K562 (cell line): ENCODE results near the gene SCGB1C2. TPM values are rescaled to one million over a fixed set of nuclear protein-coding genes. Genes with fewer than 3 reads are reported as not detected.

Experiments
- ATAC-seq: fragments of 200-7000 bp; cut with Tn5 transposase; 3 replicates; pipeline ENCODE4 v1.9.1; 2020; ENCODE audit warnings: moderate library complexity
- BruUV-seq: library from RNA; stranded (reverse); fragments of 400-500 nt; replicated peaks from 2 replicates; lab custom pipeline; 2021; lab: Mats Ljungman, UMichigan
- CTCF ChIA-PET: fragments of 300-600 bp; formaldehyde crosslinking; extraction: SDS; loops from one replicate; lab custom pipeline; 2021; ENCODE audit warnings: low intra/inter-chr PET ratio; lab: Yijun Ruan, JAX
- POLR2A ChIA-PET: fragments of 300-600, 350-650 bp; sonication (Branson Sonifier 250); formaldehyde crosslinking; extraction: SDS; loops from one replicate; lab custom pipeline; 2021; ENCODE audit warnings: antibody characterized with exemption, inconsistent platforms; lab: Yijun Ruan, JAX
- DNase-seq, 4 experiments: peaks; one replicate each; pipeline versions ENCODE4 v3.0.0 to v3.0.0-alpha.2; 2011 to 2018; ENCODE audit warnings: low spot score in 3 of 4, mixed read lengths in 3 of 4; ENCODE audit errors: extremely low read depth in 1 of 4
- FAIRE-seq: peaks from 2 replicates; lab custom pipeline; 2011; peaks lifted over from hg19 to GRCh38; lab: Jason Lieb, UNC
- H2AFZ ChIP-seq: 2 replicates; pipeline ENCODE4 v1.6.0; 2011; ENCODE audit warnings: low read depth, low read length, control low read depth, inconsistent platforms
- H3K27ac ChIP-seq: fragments of 200-600 bp; 3 replicates; pipeline ENCODE4 v1.8.0; 2011; ENCODE audit warnings: low read depth, mild to moderate bottlenecking, control low read depth, inconsistent platforms, low read length, moderate library complexity, mixed read lengths; ENCODE audit errors: extremely low read depth
- H3K27me3 ChIP-seq, 2 experiments: fragments of 300-600 bp in 1 of 2; 2 replicates in 1 of 2; 3 replicates in 1 of 2; pipeline versions ENCODE4 v1.6.0 to v1.8.0; 2011; ENCODE audit warnings: inconsistent platforms in 2 of 2, low read length in 2 of 2, mild to moderate bottlenecking in 1 of 2, mixed read lengths in 1 of 2, moderate library complexity in 1 of 2; ENCODE audit not compliant: control insufficient read depth in 2 of 2, insufficient read depth in 2 of 2
- H3K36me3 ChIP-seq: fragments of 300-600 bp; 3 replicates; pipeline ENCODE4 v1.8.0; 2011; ENCODE audit warnings: mild to moderate bottlenecking, low read length, inconsistent platforms; ENCODE audit not compliant: control insufficient read depth, insufficient read depth
- H3K4me1 ChIP-seq, 2 experiments: fragments of 200-600 bp in 1 of 2; replicated peaks in 1 of 2; 2 replicates in 1 of 2; 3 replicates in 1 of 2; pipeline versions ENCODE4 v1.5.1 to v1.8.0; 2011; ENCODE audit warnings: inconsistent platforms in 2 of 2, low read length in 2 of 2, mild to moderate bottlenecking in 1 of 2, mixed read lengths in 1 of 2, moderate library complexity in 1 of 2; ENCODE audit not compliant: control insufficient read depth in 2 of 2, insufficient read depth in 2 of 2
- H3K4me2 ChIP-seq: 2 replicates; pipeline ENCODE4 v1.6.1; 2011; ENCODE audit warnings: low read length, control low read depth, inconsistent platforms, mixed read lengths; ENCODE audit not compliant: insufficient read depth
- H3K4me3 ChIP-seq: fragments of 200-600 bp; sonication (generic), shearing (Covaris generic); 2 replicates; pipeline ENCODE4 v1.5.1; 2016; ENCODE audit warnings: control low read depth, inconsistent platforms
- H3K79me2 ChIP-seq: fragments of 200-600 bp; 3 replicates; pipeline ENCODE4 v1.8.0; 2011; ENCODE audit warnings: low read length, inconsistent platforms; ENCODE audit not compliant: control insufficient read depth, insufficient read depth
- H3K9ac ChIP-seq, 2 experiments: 2 replicates each; pipeline versions ENCODE4 v1.6.0 to v1.6.1; 2011; ENCODE audit warnings: low read depth in 2 of 2, low read length in 2 of 2, control low read depth in 1 of 2, inconsistent platforms in 1 of 2, mild to moderate bottlenecking in 1 of 2, mixed read lengths in 1 of 2; ENCODE audit not compliant: insufficient read depth in 1 of 2
- H3K9me1 ChIP-seq: one replicate; pipeline ENCODE4 v1.6.0; 2011; ENCODE audit warnings: inconsistent platforms, mild to moderate bottlenecking, low read length, moderate library complexity; ENCODE audit not compliant: control insufficient read depth, insufficient read depth
- H3K9me3 ChIP-seq: replicated peaks from 2 replicates; pipeline ENCODE4 v1.5.1; 2011; ENCODE audit warnings: low read depth, low read length, inconsistent platforms; ENCODE audit not compliant: control insufficient read depth, insufficient read depth
- H4K20me1 ChIP-seq: replicated peaks from 2 replicates; pipeline ENCODE4 v1.6.1; 2011; ENCODE audit warnings: low read length, inconsistent platforms, mixed read lengths; ENCODE audit not compliant: control insufficient read depth, insufficient read depth
- COPS2 ChIP-seq: fragments of 450-650 bp; conservative IDR thresholded peaks from 2 replicates; pipeline ENCODE4 v1.6.1; 2016; ENCODE audit warnings: mild to moderate bottlenecking, moderate library complexity
- KLF6 ChIP-seq: fragments of 250-450 bp; sonication (Bioruptor Pico); IDR thresholded peaks from 2 replicates; pipeline ENCODE4 v1.4.0; 2020; ENCODE audit warnings: mild to moderate bottlenecking, moderate library complexity, borderline replicate concordance
- MAFF ChIP-seq: IDR thresholded peaks from 2 replicates; pipeline ENCODE4 v1.6.1; 2012; ENCODE audit warnings: low read length, improper control_type of control experiment
- POLR2H ChIP-seq: IDR thresholded peaks from 2 replicates; pipeline ENCODE4 v1.6.1; 2016; ENCODE audit warnings: missing genetic modification characterization, low read depth, mild to moderate bottlenecking, control low read depth, missing compliant biosample characterization, moderate library complexity
- RBM15 ChIP-seq: fragments of 200-400 bp; formaldehyde crosslinking; IDR thresholded peaks from 2 replicates; pipeline ENCODE4 v1.6.1; 2018; ENCODE audit warnings: mild to moderate bottlenecking, low read length, moderate library complexity; ENCODE audit not compliant: insufficient read depth
- RBM25 ChIP-seq: fragments of 200-400 bp; formaldehyde crosslinking; IDR thresholded peaks from 2 replicates; pipeline ENCODE4 v1.6.1; 2018; ENCODE audit warnings: low read length, low read depth, moderate library complexity; ENCODE audit not compliant: severe bottlenecking
- SMAD1 ChIP-seq: fragments of 150-350 bp; IDR thresholded peaks from 2 replicates; pipeline ENCODE4 v1.6.1; 2014; ENCODE audit warnings: low read length, low read depth; ENCODE audit not compliant: partially characterized antibody
- ZFP36 ChIP-seq: fragments of 150-350 bp; IDR thresholded peaks from 2 replicates; pipeline ENCODE4 v1.6.1; 2018; ENCODE audit warnings: low read length, low read depth; ENCODE audit not compliant: partially characterized antibody
- ZNF639 ChIP-seq, 2 experiments: fragments of 200-800 bp in 1 of 2; sonication (Bioruptor generic) in 1 of 2; sonication (generic) in 1 of 2; formaldehyde crosslinking in 1 of 2; IDR thresholded peaks in 1 of 2; conservative IDR thresholded peaks in 1 of 2; 2 replicates each; pipeline versions ENCODE4 v1.5.0 to v1.6.1; 2016 to 2020; ENCODE audit warnings: missing compliant biosample characterization in 1 of 2, missing genetic modification characterization in 1 of 2, missing genetic modification reagents in 1 of 2
- WGBS: fragments of 100-300 bp; shearing (Covaris generic); methylation state at CpG from one replicate; pipeline ENCODE4 v1.1.6; 2016; ENCODE audit warnings: low coverage, mixed read lengths; ENCODE audit not compliant: insufficient coverage; ENCODE audit errors: missing lambda C conversion rate; 5-methylcytosine and 5-hydroxymethylcytosine counted together
- in situ Hi-C: fragments of 300-500 bp; cut with MboI; formaldehyde crosslinking; loops from 4 replicates; pipeline ENCODE4 v1.15.0; 2018; ENCODE audit warnings: inconsistent platforms, mixed read lengths
- intact Hi-C: fragments of 100-400 bp; cut with micrococcal nuclease; formaldehyde crosslinking; loops from 2 replicates; pipeline ENCODE4 v1.14.2; 2022
- polyA plus RNA-seq, 8 experiments: library from polyadenylated mRNA; depleted of rRNA in 4 of 8; stranded (reverse) in 5 of 8; unstranded in 3 of 8; fragments of >200 nt; fragmentation: Nextera tagmentation in 2 of 8; fragmentation: Illumina TruSeq in 1 of 8; extraction: Ambion mirVana in 2 of 8; extraction: Trizol in 1 of 8; gene quantifications; 2 replicates each; pipeline versions ENCODE4 v1.2.1 to v1.2.3, GENCODE V29; 2011 to 2014; ENCODE audit warnings: inconsistent platforms in 1 of 8, missing spikeins in 1 of 8
- total RNA-seq, 7 experiments: library from RNA; depleted of rRNA in 6 of 7; stranded (reverse); fragments of >200 nt in 6 of 7; fragmentation: Illumina TruSeq in 2 of 7; extraction: Trizol in 2 of 7; gene quantifications; 2 replicates each; pipeline versions ENCODE4 v1.2.1 to v1.2.3, GENCODE V29; 2011 to 2021; ENCODE audit warnings: low replicate concordance in 1 of 7
- TF ChIP-seq, protein P1 (sequence below): fragments of 150-350 bp; conservative IDR thresholded peaks from 2 replicates; pipeline ENCODE4 v1.6.1; 2014; ENCODE audit warnings: low read length

The SCGB1C2 gene
- total and polyA plus RNA-seq, 9 of the 15 experiments (the other 6 are each of a cell fraction or from before 2014, with no cell fraction given) = not detected

- no peaks in the 10 kb centered on the region for H3K9me3 ChIP-seq
- no peak for DNase-seq
- no peaks in the 10 kb centered on the region for H3K9me1 ChIP-seq
- H2AFZ ChIP-seq = no peak overlapping the region
- FAIRE-seq = no peak
- no peaks in the 10 kb centered on the region for H3K79me2 ChIP-seq
- 2% methylated on average over 9 of the region's 10 CpGs for WGBS
- H3K27ac ChIP-seq = no peak overlapping the region
- no peak for ATAC-seq
- in situ Hi-C loops = no loop called here
- H3K4me2 ChIP-seq = no peak overlapping the region
- TF ChIP-seq ZFP36 (peak; percentile 47), KLF6 (CRISPR knock-in tag) (no peak)
- TF ChIP-seq, all 486 proteins: peak for 1
- intact Hi-C loops = no loop called here
- Histone ChIP-seq H3K36me3 (no peaks in the 10 kb centered on the region), H3K9ac (no peak overlapping the region), H3K4me3 (no peak overlapping the region), H4K20me1 (no peaks in the 10 kb centered on the region), H3K4me1 (no peaks in the 10 kb centered on the region), H3K27me3 (peaks cover 0 to 29% of the 10 kb centered on the region in 2 experiments; a peak in 2 of 5 replicates)
- no TSS peak for BruUV-seq
- POLR2A ChIA-PET = no interaction called here
- CTCF ChIA-PET = no interaction called here
Measured at GRCh38 chr17:173166-173911, 36.0 kb downstream of the SCGB1C2 start.

DNA sequence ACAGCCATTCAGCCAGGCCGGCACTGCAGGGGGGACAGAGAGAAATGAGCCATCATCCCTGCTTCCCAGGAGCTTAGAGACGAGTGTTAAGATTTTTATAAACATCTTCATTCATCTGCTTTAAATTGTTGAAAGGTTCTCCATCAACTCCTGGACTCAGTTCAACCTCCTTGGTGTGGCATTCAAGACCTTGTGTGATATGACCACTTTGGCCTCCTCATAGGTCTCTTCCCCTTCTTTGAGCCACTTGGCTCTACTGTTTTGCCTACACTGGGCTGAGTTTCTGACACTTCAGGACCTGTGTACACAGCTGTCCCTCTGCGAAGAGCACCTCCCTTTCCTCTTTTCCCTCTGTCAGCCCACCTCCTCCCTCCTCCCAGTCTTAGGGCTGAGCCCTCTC lies 39.8 kb downstream of the SCGB1C2 start:
- Histone ChIP-seq H3K9ac (no peak overlapping the region), H3K9me1 (no peaks in the 10 kb centered on the region), H4K20me1 (no peaks in the 10 kb centered on the region), H3K27me3 (peaks cover 0 to 36% of the 10 kb centered on the region in 2 experiments; a peak in 2 of 5 replicates), H3K4me1 (no peaks in the 10 kb centered on the region), H3K79me2 (no peaks in the 10 kb centered on the region), H2AFZ (no peak overlapping the region), H3K27ac (no peak overlapping the region), H3K4me2 (no peak overlapping the region), H3K9me3 (no peaks in the 10 kb centered on the region), H3K36me3 (no peaks in the 10 kb centered on the region), H3K4me3 (no peak overlapping the region)
- CTCF ChIA-PET = no interaction called here
- intact Hi-C loops (no loop called here), in situ Hi-C loops (no loop called here)
- POLR2A ChIA-PET = no interaction called here
- 0% methylated on average over 2 of the region's 3 CpGs for WGBS
- TF ChIP-seq ZNF639 (CRISPR knock-in tag; conservative IDR thresholded peaks at IDR 0.05 in 1 of 2, IDR thresholded peaks at IDR 0.05 in 1 of 2) (no peak), COPS2 (no peak), SMAD1 (no peak), MAFF (no peak), RBM25 (peak; percentile 17), RBM15 (no peak), POLR2H (tag) (no peak)
- TF ChIP-seq, protein P1, sequence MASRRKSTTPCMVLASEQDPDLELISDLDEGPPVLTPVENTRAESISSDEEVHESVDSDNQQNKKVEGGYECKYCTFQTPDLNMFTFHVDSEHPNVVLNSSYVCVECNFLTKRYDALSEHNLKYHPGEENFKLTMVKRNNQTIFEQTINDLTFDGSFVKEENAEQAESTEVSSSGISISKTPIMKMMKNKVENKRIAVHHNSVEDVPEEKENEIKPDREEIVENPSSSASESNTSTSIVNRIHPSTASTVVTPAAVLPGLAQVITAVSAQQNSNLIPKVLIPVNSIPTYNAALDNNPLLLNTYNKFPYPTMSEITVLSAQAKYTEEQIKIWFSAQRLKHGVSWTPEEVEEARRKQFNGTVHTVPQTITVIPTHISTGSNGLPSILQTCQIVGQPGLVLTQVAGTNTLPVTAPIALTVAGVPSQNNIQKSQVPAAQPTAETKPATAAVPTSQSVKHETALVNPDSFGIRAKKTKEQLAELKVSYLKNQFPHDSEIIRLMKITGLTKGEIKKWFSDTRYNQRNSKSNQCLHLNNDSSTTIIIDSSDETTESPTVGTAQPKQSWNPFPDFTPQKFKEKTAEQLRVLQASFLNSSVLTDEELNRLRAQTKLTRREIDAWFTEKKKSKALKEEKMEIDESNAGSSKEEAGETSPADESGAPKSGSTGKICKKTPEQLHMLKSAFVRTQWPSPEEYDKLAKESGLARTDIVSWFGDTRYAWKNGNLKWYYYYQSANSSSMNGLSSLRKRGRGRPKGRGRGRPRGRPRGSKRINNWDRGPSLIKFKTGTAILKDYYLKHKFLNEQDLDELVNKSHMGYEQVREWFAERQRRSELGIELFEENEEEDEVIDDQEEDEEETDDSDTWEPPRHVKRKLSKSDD = no peak
- DNase-seq (no peak), ATAC-seq (no peak), FAIRE-seq (no peak)
- BruUV-seq = no TSS peak
